ENCODE data around the gene FARP2. TPM values are rescaled to one million over a fixed set of nuclear protein-coding genes. Genes with fewer than 3 reads are reported as not detected.
A peak's percentile ranks its signal among the peaks of the same experiment; 100 is the strongest.

FARP2 gene
- total and polyA plus RNA-seq, 2 of the 4 experiments (the other 2 are of a cell fraction): 17.1 to 30.8 TPM

- H2AK9ac ChIP-seq (replicated peaks; ENCODE audit: low read depth, low read length, poor library complexity): peak overlapping the region; percentile 33
- no peak overlapping the region for H2BK120ac ChIP-seq (ENCODE audit: low read depth, low read length)
- H2BK15ac ChIP-seq (ENCODE audit: low read depth, low read length): no peak overlapping the region
- H3K9me1 ChIP-seq (ENCODE audit: insufficient read depth, low read length): peaks cover 7% of the 10 kb centered on the region
- WGBS, 2 experiments (ENCODE audit: extremely low coverage in 2 of 2, insufficient read length in 1 of 2): 36% methylated on average over 21 of the region's 68 CpGs; no CpG with 5 or more reads in 1 of the 2 experiments
- H2AFZ ChIP-seq (replicated peaks; ENCODE audit: low read length, poor library complexity): peak overlapping the region; percentile 83
- no peak overlapping the region for H3K9ac ChIP-seq (ENCODE audit: low read depth, low read length)
- H3K36me3 ChIP-seq (ENCODE audit: control insufficient read depth, insufficient read depth, low read length): no peaks in the 10 kb centered on the region
- no peak overlapping the region for H3K14ac ChIP-seq (replicated peaks; ENCODE audit: low read depth, low read length)
- H2BK5ac ChIP-seq (ENCODE audit: low read depth, low read length, poor library complexity, severe bottlenecking): no peak overlapping the region
- dilution Hi-C loops (cut with HindIII; ENCODE audit: low sequenced_read_pairs, unreplicated experiment) (no loop called here), intact Hi-C loops (cut with micrococcal nuclease) (no loop called here), in situ Hi-C loops (cut with MboI; ENCODE audit: low sequenced_read_pairs) (no loop called here)
- H3K4me1 ChIP-seq (ENCODE audit: control insufficient read depth, insufficient read depth, low read length): peaks cover 16% of the 10 kb centered on the region
- POLR2A ChIA-PET (ENCODE audit: unreplicated experiment): no interaction called here
- no peak overlapping the region for H2BK20ac ChIP-seq (ENCODE audit: low read depth, low read length)
- no peak for TF ChIP-seq CHD1 (IDR thresholded peaks at IDR 0.05; ENCODE audit: low read depth, low read length)
- no peak for TF ChIP-seq RCOR1 (IDR thresholded peaks at IDR 0.05; ENCODE audit: insufficient replicate concordance, low read length)
- no peak for TF ChIP-seq ELK1 (IDR thresholded peaks at IDR 0.05; ENCODE audit: borderline replicate concordance, low read depth, low read length)
- no peak for TF ChIP-seq MXI1 (IDR thresholded peaks at IDR 0.05; ENCODE audit: borderline replicate concordance, low read depth, low read length)
- TF ChIP-seq CTCF (conservative IDR thresholded peaks at IDR 0.05; ENCODE audit: low read depth, low read length): no peak
- TF ChIP-seq MAZ (IDR thresholded peaks at IDR 0.05; ENCODE audit: borderline replicate concordance, low read depth, low read length): no peak
- no peak for TF ChIP-seq NFE2L2 (IDR thresholded peaks at IDR 0.05; ENCODE audit: low read depth, low read length)
- TF ChIP-seq CEBPB (IDR thresholded peaks at IDR 0.05; ENCODE audit: low read depth, low read length): no peak
- TF ChIP-seq FOS (IDR thresholded peaks at IDR 0.05; ENCODE audit: low read depth, low read length): no peak
- no peak for TF ChIP-seq MAFK (IDR thresholded peaks at IDR 0.05; ENCODE audit: low read depth, low read length)
- TF ChIP-seq SMC3 (IDR thresholded peaks at IDR 0.05; ENCODE audit: low read depth, low read length): no peak
- no peak for TF ChIP-seq RAD21 (IDR thresholded peaks at IDR 0.05; ENCODE audit: low read length)
- TF ChIP-seq BHLHE40 (IDR thresholded peaks at IDR 0.05; ENCODE audit: low read depth, low read length): no peak
- TF ChIP-seq POLR2A (IDR thresholded peaks at IDR 0.05; ENCODE audit: low read depth, low read length): no peak
- TF ChIP-seq RFX5 (IDR thresholded peaks at IDR 0.05; ENCODE audit: low read depth, low read length): no peak
- CTCF ChIA-PET: no interaction called here
- DNase-seq (no peak), ATAC-seq (ENCODE audit: low read depth) (peak; percentile 54)
- H3K9me3 ChIP-seq (ENCODE audit: control insufficient read depth, insufficient read depth, low read length): no peaks in the 10 kb centered on the region
- H3K23ac ChIP-seq (ENCODE audit: low read depth, low read length): no peak overlapping the region
- H3K27me3 ChIP-seq (ENCODE audit: control insufficient read depth, insufficient read depth, low read length): peaks cover 11% of the 10 kb centered on the region; the same call in 1 of the 2 replicates
- H3K4ac ChIP-seq (ENCODE audit: low read depth, low read length): no peak overlapping the region
- H2AK5ac ChIP-seq (ENCODE audit: low read depth, low read length): no peak overlapping the region
- no TSS peak for BruUV-seq (replicated peaks)
- no peak overlapping the region for H3K18ac ChIP-seq (ENCODE audit: low read depth, low read length)
- no peaks in the 10 kb centered on the region for H4K20me1 ChIP-seq (ENCODE audit: insufficient read depth, low read length)
- H3K4me2 ChIP-seq (ENCODE audit: low read depth, low read length): peak overlapping the region; percentile 72; the same call in 1 of the 2 replicates
- no peak overlapping the region for H3K56ac ChIP-seq (ENCODE audit: extremely low read depth, insufficient read depth, low read length)
- no peak overlapping the region for H3K4me3 ChIP-seq (ENCODE audit: insufficient read depth, low read depth, low read length)
- H3K79me1 ChIP-seq (ENCODE audit: low read depth in 1 of 2, low read length in 2 of 2): peaks cover 0 to 5% of the 10 kb centered on the region in 2 experiments; a peak in 2 of 4 replicates
- no peak overlapping the region for H4K91ac ChIP-seq (ENCODE audit: insufficient read depth, low read depth, low read length)
- H4K5ac ChIP-seq (ENCODE audit: low read depth, low read length): no peak overlapping the region
- no peak overlapping the region for H3K27ac ChIP-seq (ENCODE audit: insufficient read depth, low read length)
- no peak overlapping the region for H4K8ac ChIP-seq (ENCODE audit: low read depth in 2 of 2, low read length in 2 of 2)
Observed at GRCh38 chr2:241540771-241541561, 184.9 kb downstream of the FARP2 start.

All from IMR-90 (cell line).